HG03571 (cell line): ENCODE data around the gene RTCA.
"Not testable (repeated sequence)": the region's sequence is repeated elsewhere in the genome, so short reads cannot be mapped to it uniquely, and the experiment has no call there.

ENCODE experiments used
- ATAC-seq: cut with Tn5 transposase; IDR thresholded peaks from one replicate; pipeline ENCODE4 v1.9.1; 2021; ENCODE audit not compliant: unreplicated experiment

The RTCA gene

GRCh38 chr1:100265931-100266740 is at the start of gene RTCA:
Gene RTCA, plus strand, starts transcription at chr1:100266216. Its CDS starts 160 bp downstream, at chr1:100266376.
- peak; percentile 97 for ATAC-seq

GRCh38 chr1:100217834-100218233 is 48.2 kb upstream of the RTCA start:
- no peak for ATAC-seq

GRCh38 chr1:100219457-100219856 is 46.6 kb upstream of the RTCA start:
- ATAC-seq, result no peak

GRCh38 chr1:100219883-100220282 is 46.1 kb upstream of the RTCA start:
- no peak for ATAC-seq

GRCh38 chr1:100222428-100222827 is 43.6 kb upstream of the RTCA start:
- ATAC-seq, result no peak

GRCh38 chr1:100229681-100230443 is 36.2 kb upstream of the RTCA start:
- ATAC-seq, result no peak

- no peak for ATAC-seq
These were observed 35.3 kb upstream of the RTCA start for GRCh38 chr1:100230765-100231164.

- ATAC-seq, result no peak
These were observed 34.3 kb upstream of the RTCA start for GRCh38 chr1:100231721-100232120.

- no peak for ATAC-seq
These were observed 33.9 kb upstream of the RTCA start for GRCh38 chr1:100232156-100232555.

GRCh38 chr1:100233566-100233965 is 32.5 kb upstream of the RTCA start:
- not testable (repeated sequence) for ATAC-seq

- ATAC-seq, result no peak
These were observed 31.6 kb upstream of the RTCA start for GRCh38 chr1:100234432-100234831.

- no peak for ATAC-seq
These were observed 28.9 kb upstream of the RTCA start for GRCh38 chr1:100237091-100237490.

- ATAC-seq, result no peak
These were observed 26.1 kb upstream of the RTCA start for GRCh38 chr1:100239961-100240360.

- no peak for ATAC-seq
These were observed 25.4 kb upstream of the RTCA start for GRCh38 chr1:100240631-100241030.

GRCh38 chr1:100246738-100247137 is 19.3 kb upstream of the RTCA start:
- ATAC-seq, result no peak

- no peak for ATAC-seq
These were observed 16.9 kb upstream of the RTCA start for GRCh38 chr1:100249155-100249536.

- peak; percentile 100 for ATAC-seq
These were observed 16.3 kb upstream of the RTCA start, which contains the start of gene DBT for GRCh38 chr1:100249537-100250257. Gene DBT, minus strand, starts transcription at chr1:100249834. Its CDS starts 14 bp downstream, at chr1:100249820.

GRCh38 chr1:100250264-100250663 is 15.8 kb upstream of the RTCA start:
- no peak for ATAC-seq

- ATAC-seq, result no peak
These were observed 15.2 kb upstream of the RTCA start for GRCh38 chr1:100250807-100251206.

GRCh38 chr1:100252901-100253300 is 13.1 kb upstream of the RTCA start:
- no peak for ATAC-seq

GRCh38 chr1:100253552-100253951 is 12.5 kb upstream of the RTCA start:
- ATAC-seq, result no peak
